Body of pancreas (tissue), 4 donors: ENCODE results near the gene PREX1. TPM values are rescaled to one million over a fixed set of nuclear protein-coding genes. Genes with fewer than 3 reads are reported as not detected.

ENCODE experiments used
- ATAC-seq: fragments of 150-250 bp; one replicate; pipeline ENCODE4 v1.9.1; 2016
- DNase-seq, 4 donors: peaks; one replicate each; pipeline ENCODE4 v3.0.0-alpha.2; 2019
- H3K27ac ChIP-seq, 4 donors: fragments of 200-600 bp; sonication (generic); 1 replicate in 3 of 4; 2 replicates in 1 of 4; pipeline versions ENCODE4 v1.5.1 to v1.6.1; 2016 to 2019; ENCODE audit warnings: mild to moderate bottlenecking in 1 of 4, mixed read lengths in 1 of 4, moderate library complexity in 1 of 4
- H3K27me3 ChIP-seq, 2 donors: fragments of 200-600 bp; sonication (generic); one replicate each; pipeline ENCODE4 v1.6.0; 2016; ENCODE audit warnings: mild to moderate bottlenecking in 1 of 2
- H3K36me3 ChIP-seq, 2 donors: fragments of 200-600 bp; sonication (generic); replicated peaks in 1 of 2; 2 replicates each; pipeline ENCODE4 v1.5.1; 2016; ENCODE audit warnings: low read depth in 2 of 2; ENCODE audit not compliant: insufficient read depth in 1 of 2
- H3K4me1 ChIP-seq: fragments of 200-600 bp; sonication (generic); one replicate; pipeline ENCODE4 v1.6.0; 2016
- H3K4me3 ChIP-seq, 2 donors: fragments of 200-600 bp; sonication (generic); 1 replicate in 1 of 2; 2 replicates in 1 of 2; pipeline ENCODE4 v1.5.1; 2016 to 2019
- H3K9me3 ChIP-seq, 3 donors: fragments of 200-600 bp; sonication (generic); 1 replicate in 2 of 3; 2 replicates in 1 of 3; pipeline ENCODE4 v1.5.1; 2016
- POLR2A ChIP-seq, 3 donors: fragments of 450-650 bp; IDR thresholded peaks; one replicate each; pipeline ENCODE4 v1.6.1; 2016; ENCODE audit warnings: antibody characterized with exemption in 3 of 3, mild to moderate bottlenecking in 2 of 3
- WGBS, 2 donors: methylation state at CpG; one replicate each; pipeline ENCODE4 v1.1.5; 2017; 5-methylcytosine and 5-hydroxymethylcytosine counted together
- intact Hi-C: fragments of 100-400 bp; cut with DNase I; formaldehyde crosslinking; loops from one replicate; pipeline ENCODE4 v1.15.1; 2023
- total RNA-seq, 2 donors: library from RNA; depleted of rRNA; stranded (reverse); fragments of >200 nt; gene quantifications; one replicate each; pipeline ENCODE4 v1.1.0, GENCODE V29; 2016
- TF ChIP-seq, protein P1 (sequence below), 7 experiments: fragments of 450-650 bp in 4 of 7; fragments of 200-600 bp in 3 of 7; sonication (generic) in 3 of 7; IDR thresholded peaks; one replicate each; pipeline ENCODE4 v1.5.1; 2016 to 2019; ENCODE audit warnings: antibody characterized with exemption in 7 of 7

PREX1 gene
- total RNA-seq, 2 donors from 2014 or later, result 9.1 to 14.5 TPM

DNA sequence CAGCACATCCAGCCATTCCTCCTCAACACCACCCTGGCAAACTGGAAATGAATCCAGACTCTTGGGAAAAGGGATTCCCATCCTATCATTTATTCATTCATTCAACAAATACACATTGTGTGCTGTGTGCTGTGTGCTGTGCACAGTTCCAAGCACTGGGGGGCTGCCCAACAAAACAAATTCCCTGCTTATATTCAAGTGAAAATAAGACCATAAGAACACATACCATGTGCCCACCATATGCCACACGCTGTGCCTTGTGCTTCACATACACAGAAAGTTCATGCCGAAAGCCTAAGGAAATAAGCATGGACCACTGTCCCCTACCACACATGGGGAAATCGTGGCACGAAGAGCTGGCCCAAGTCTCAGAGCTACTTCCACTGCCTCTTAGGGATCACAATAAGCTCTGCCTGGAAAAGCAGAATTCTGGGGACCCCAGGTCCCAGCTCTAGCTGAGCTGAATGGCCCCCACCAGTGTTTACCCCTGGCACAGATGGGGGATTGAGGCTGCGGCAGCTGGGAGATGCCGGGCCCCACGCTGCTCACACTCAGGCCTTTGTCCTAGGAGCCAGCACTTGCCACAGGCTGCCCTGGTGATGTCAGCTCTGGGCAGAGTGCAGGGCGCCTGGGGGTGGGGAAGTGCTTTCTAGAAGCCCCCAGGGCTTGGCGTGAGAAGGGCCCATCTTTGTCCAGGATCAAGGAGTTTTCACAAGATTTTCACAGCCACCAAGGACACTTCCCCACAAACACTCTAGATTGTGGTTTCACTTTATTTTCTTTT, 99.6 kb downstream of the PREX1 start:
- H3K27ac ChIP-seq, result no peak overlapping the region
- TF ChIP-seq POLR2A (IDR thresholded peaks at IDR 0.05), result no peak
- TF ChIP-seq, protein P1, sequence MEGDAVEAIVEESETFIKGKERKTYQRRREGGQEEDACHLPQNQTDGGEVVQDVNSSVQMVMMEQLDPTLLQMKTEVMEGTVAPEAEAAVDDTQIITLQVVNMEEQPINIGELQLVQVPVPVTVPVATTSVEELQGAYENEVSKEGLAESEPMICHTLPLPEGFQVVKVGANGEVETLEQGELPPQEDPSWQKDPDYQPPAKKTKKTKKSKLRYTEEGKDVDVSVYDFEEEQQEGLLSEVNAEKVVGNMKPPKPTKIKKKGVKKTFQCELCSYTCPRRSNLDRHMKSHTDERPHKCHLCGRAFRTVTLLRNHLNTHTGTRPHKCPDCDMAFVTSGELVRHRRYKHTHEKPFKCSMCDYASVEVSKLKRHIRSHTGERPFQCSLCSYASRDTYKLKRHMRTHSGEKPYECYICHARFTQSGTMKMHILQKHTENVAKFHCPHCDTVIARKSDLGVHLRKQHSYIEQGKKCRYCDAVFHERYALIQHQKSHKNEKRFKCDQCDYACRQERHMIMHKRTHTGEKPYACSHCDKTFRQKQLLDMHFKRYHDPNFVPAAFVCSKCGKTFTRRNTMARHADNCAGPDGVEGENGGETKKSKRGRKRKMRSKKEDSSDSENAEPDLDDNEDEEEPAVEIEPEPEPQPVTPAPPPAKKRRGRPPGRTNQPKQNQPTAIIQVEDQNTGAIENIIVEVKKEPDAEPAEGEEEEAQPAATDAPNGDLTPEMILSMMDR (IDR thresholded peaks at IDR 0.05), result no peak
- intact Hi-C loops, result no loop called here
- H3K4me1 ChIP-seq, result peaks cover 3% of the 10 kb centered on the region
- no peak for DNase-seq
- no peak for ATAC-seq
- no peak overlapping the region for H3K4me3 ChIP-seq
- WGBS, 2 donors, result 83 to 87% methylated on average over 8 to 9 of the region's 9 CpGs
- H3K9me3 ChIP-seq, result no peaks in the 10 kb centered on the region
- H3K36me3 ChIP-seq, result no peaks in the 10 kb centered on the region
- H3K27me3 ChIP-seq, result no peaks in the 10 kb centered on the region

GRCh38 chr20:48727226-48727625, 100.6 kb downstream of the PREX1 start:
- H3K4me1 ChIP-seq, result peaks cover 13% of the 10 kb centered on the region
- TF ChIP-seq, protein P1 (IDR thresholded peaks at IDR 0.05), result no peak
- TF ChIP-seq POLR2A (IDR thresholded peaks at IDR 0.05), result no peak
- H3K4me3 ChIP-seq, result no peak overlapping the region
- H3K36me3 ChIP-seq, result no peaks in the 10 kb centered on the region
- ATAC-seq, result no peak
- intact Hi-C loops, result no loop called here
- no peaks in the 10 kb centered on the region for H3K9me3 ChIP-seq
- DNase-seq, result no peak
- WGBS, 2 donors, result 85 to 93% methylated on average over 6 of the region's 6 CpGs
- no peaks in the 10 kb centered on the region for H3K27me3 ChIP-seq
- H3K27ac ChIP-seq, result no peak overlapping the region

DNA sequence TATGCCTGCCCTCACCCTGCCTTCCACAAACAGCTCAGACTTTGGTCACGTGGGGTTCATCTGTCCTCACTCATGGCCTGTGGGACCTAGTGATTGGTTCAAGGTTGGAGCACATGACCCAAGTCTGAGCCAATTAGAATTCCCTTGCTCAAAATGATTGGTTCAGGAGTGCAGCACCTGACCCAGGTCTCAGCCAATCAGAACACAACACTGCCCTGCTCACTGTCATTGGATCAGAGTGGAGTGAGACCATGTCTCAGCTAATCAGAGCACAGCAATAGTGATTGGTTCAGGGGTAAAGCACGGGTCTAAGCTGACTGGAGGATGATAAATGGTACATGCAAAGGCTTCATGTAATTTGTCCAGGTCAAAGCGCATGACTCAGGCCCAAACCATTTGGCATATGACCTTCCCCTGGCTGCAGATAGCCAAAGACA, 102.2 kb downstream of the PREX1 start:
- intact Hi-C loops, result no loop called here
- ATAC-seq, result no peak
- WGBS, 2 donors, result 70 to 90% methylated on average over 3 of the region's 3 CpGs
- Histone ChIP-seq H3K27me3 (no peaks in the 10 kb centered on the region), H3K36me3 (no peaks in the 10 kb centered on the region), H3K4me3 (no peak overlapping the region), H3K27ac (no peak overlapping the region), H3K4me1 (peaks cover 15% of the 10 kb centered on the region), H3K9me3 (no peaks in the 10 kb centered on the region)
- no peak for TF ChIP-seq POLR2A (IDR thresholded peaks at IDR 0.05)
- TF ChIP-seq, protein P1 (IDR thresholded peaks at IDR 0.05), result no peak
- no peak for DNase-seq

- 81 to 88% methylated on average over 3 to 11 of the region's 11 CpGs for WGBS, 2 donors
- Histone ChIP-seq H3K4me3 (no peak overlapping the region), H3K27me3 (no peaks in the 10 kb centered on the region), H3K27ac (no peak overlapping the region), H3K9me3 (no peaks in the 10 kb centered on the region), H3K4me1 (peaks cover 15% of the 10 kb centered on the region), H3K36me3 (no peaks in the 10 kb centered on the region)
- DNase-seq, result no peak
- intact Hi-C loops, result no loop called here
- no peak for ATAC-seq
- no peak for TF ChIP-seq POLR2A (IDR thresholded peaks at IDR 0.05)
- TF ChIP-seq, protein P1 (IDR thresholded peaks at IDR 0.05), result no peak
These were observed 102.8 kb downstream of the PREX1 start for GRCh38 chr20:48724891-48725554.
